ENCODE results near the gene RAP1A. TPM values are rescaled to one million over a fixed set of nuclear protein-coding genes. Genes with fewer than 3 reads are reported as not detected.

RAP1A gene
- total RNA-seq, 1 experiment from 2014 or later: 26.7 TPM

DNA sequence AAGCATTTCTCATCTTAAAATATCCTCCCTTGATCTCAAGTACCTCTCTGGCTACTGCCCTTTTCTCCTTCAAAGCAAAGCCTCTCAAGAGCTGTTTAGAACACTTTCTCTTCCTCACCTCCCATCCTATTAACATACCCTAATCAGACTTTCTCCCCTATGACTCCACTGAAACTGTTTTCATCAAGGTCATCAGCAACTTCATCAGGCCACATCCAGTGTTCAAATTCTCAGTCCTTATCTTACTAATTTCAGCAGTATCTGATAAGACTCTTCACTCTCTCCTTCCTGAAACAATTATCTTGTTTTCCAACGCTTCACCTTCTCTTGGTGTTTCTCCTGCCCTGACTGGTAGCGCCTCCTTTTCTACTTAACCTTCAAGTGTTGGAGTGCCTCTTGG lies 1.5 kb upstream of the RAP1A start:
- Mint-ChIP-seq H3K4me3 (peak overlapping the region in 1 of 2 experiments; percentile 33; a peak in 1 of 5 replicates), H3K4me1 (peaks cover 21 to 23% of the 10 kb centered on the region in 2 experiments), H3K27ac (no peak overlapping the region), H3K36me3 (ENCODE audit: insufficient read depth in 1 of 3, low read depth in 3 of 3) (no peaks in the 10 kb centered on the region), H3K27me3 (ENCODE audit: low read depth) (no peaks in the 10 kb centered on the region; the same call in 1 of the 2 replicates), H3K9me3 (no peaks in the 10 kb centered on the region)
- no peaks in the 10 kb centered on the region for H4K20me1 ChIP-seq (ENCODE audit: control insufficient read depth, insufficient read depth, insufficient read length)
- H2AFZ ChIP-seq (ENCODE audit: low read length): no peak overlapping the region
- no peak for DNase-seq
- no peak overlapping the region for H3T11ph ChIP-seq (ENCODE audit: low read length)
- H2BK12ac ChIP-seq (ENCODE audit: insufficient read length, low read depth, low read length): no peak overlapping the region
- no peak overlapping the region for H4K8ac ChIP-seq (replicated peaks; ENCODE audit: insufficient read length, low read depth, low read length)
- H3K23ac ChIP-seq (ENCODE audit: insufficient read length, low read depth, low read length): no peak overlapping the region
- peaks cover 4% of the 10 kb centered on the region; the same call in 1 of the 2 replicates for H3K79me2 ChIP-seq (ENCODE audit: insufficient read depth, low read length)
- WGBS (ENCODE audit: extremely low coverage, insufficient read length, low lambda C conversion rate): no CpG with 5 or more reads among the region's 2 CpGs
- H2BK5ac ChIP-seq (ENCODE audit: insufficient read length, low read length): no peak overlapping the region
- no peak overlapping the region for H3K9ac ChIP-seq (ENCODE audit: extremely low read depth, insufficient read length, low read length)
- no peak overlapping the region for H2BK20ac ChIP-seq (ENCODE audit: low read depth, low read length, poor library complexity, severe bottlenecking)
- no peak overlapping the region for H3K14ac ChIP-seq (ENCODE audit: insufficient read depth, low read length)
- H3K27ac ChIP-seq (ENCODE audit: insufficient read length, low read depth, low read length): no peak overlapping the region
- H3K27me3 ChIP-seq (ENCODE audit: insufficient read depth, low read length): no peaks in the 10 kb centered on the region
- H3K4ac ChIP-seq (ENCODE audit: low read depth, low read length): no peak overlapping the region
- no peak overlapping the region for H2AK5ac ChIP-seq (ENCODE audit: insufficient read length, low read length)
- TF ChIP-seq, protein P1, sequence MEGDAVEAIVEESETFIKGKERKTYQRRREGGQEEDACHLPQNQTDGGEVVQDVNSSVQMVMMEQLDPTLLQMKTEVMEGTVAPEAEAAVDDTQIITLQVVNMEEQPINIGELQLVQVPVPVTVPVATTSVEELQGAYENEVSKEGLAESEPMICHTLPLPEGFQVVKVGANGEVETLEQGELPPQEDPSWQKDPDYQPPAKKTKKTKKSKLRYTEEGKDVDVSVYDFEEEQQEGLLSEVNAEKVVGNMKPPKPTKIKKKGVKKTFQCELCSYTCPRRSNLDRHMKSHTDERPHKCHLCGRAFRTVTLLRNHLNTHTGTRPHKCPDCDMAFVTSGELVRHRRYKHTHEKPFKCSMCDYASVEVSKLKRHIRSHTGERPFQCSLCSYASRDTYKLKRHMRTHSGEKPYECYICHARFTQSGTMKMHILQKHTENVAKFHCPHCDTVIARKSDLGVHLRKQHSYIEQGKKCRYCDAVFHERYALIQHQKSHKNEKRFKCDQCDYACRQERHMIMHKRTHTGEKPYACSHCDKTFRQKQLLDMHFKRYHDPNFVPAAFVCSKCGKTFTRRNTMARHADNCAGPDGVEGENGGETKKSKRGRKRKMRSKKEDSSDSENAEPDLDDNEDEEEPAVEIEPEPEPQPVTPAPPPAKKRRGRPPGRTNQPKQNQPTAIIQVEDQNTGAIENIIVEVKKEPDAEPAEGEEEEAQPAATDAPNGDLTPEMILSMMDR (conservative IDR thresholded peaks at IDR 0.05): no peak
- H3K9me3 ChIP-seq (ENCODE audit: control insufficient read depth, low read depth, low read length): no peaks in the 10 kb centered on the region
- H3K56ac ChIP-seq (ENCODE audit: insufficient read length, low read depth, low read length): no peak overlapping the region
- peaks cover 9% of the 10 kb centered on the region for H3K23me2 ChIP-seq (ENCODE audit: insufficient read length, low read depth, low read length, poor library complexity, severe bottlenecking)
- no peaks in the 10 kb centered on the region for H3K4me1 ChIP-seq (ENCODE audit: insufficient read depth, low read length)
- no peak overlapping the region for H3K4me2 ChIP-seq (ENCODE audit: insufficient read depth, insufficient read length, low read length)
- no peak overlapping the region for H3K18ac ChIP-seq (ENCODE audit: insufficient read length, low read depth, low read length)
- no peak overlapping the region for H4K91ac ChIP-seq (ENCODE audit: insufficient read length, low read depth, low read length)
- no peak overlapping the region for H4K5ac ChIP-seq (ENCODE audit: insufficient read length, low read depth, low read length)
- no peak overlapping the region for H2BK120ac ChIP-seq (ENCODE audit: low read depth, low read length, poor library complexity, severe bottlenecking)
- H2BK15ac ChIP-seq (ENCODE audit: low read depth, low read length): no peak overlapping the region
- H3K79me1 ChIP-seq (ENCODE audit: insufficient read depth, low read depth, low read length, poor library complexity, severe bottlenecking): no peaks in the 10 kb centered on the region
